K562 (cell line): ENCODE measurements around the gene FAM114A1. TPM values are rescaled to one million over a fixed set of nuclear protein-coding genes. Genes with fewer than 3 reads are reported as not detected.

ENCODE experiments used
- ATAC-seq: fragments of 200-7000 bp; cut with Tn5 transposase; 3 replicates; pipeline ENCODE4 v1.9.1; 2020; ENCODE audit warnings: moderate library complexity
- BruUV-seq: library from RNA; stranded (reverse); fragments of 400-500 nt; replicated peaks from 2 replicates; lab custom pipeline; 2021; lab: Mats Ljungman, UMichigan
- CTCF ChIA-PET: fragments of 300-600 bp; formaldehyde crosslinking; extraction: SDS; loops from one replicate; lab custom pipeline; 2021; ENCODE audit warnings: low intra/inter-chr PET ratio; lab: Yijun Ruan, JAX
- POLR2A ChIA-PET: fragments of 300-600, 350-650 bp; sonication (Branson Sonifier 250); formaldehyde crosslinking; extraction: SDS; loops from one replicate; lab custom pipeline; 2021; ENCODE audit warnings: antibody characterized with exemption, inconsistent platforms; lab: Yijun Ruan, JAX
- DNase-seq, 4 experiments: peaks; one replicate each; pipeline versions ENCODE4 v3.0.0 to v3.0.0-alpha.2; 2011 to 2018; ENCODE audit warnings: low spot score in 3 of 4, mixed read lengths in 3 of 4; ENCODE audit errors: extremely low read depth in 1 of 4
- FAIRE-seq: peaks from 2 replicates; lab custom pipeline; 2011; peaks lifted over from hg19 to GRCh38; lab: Jason Lieb, UNC
- H2AFZ ChIP-seq: 2 replicates; pipeline ENCODE4 v1.6.0; 2011; ENCODE audit warnings: low read depth, low read length, control low read depth, inconsistent platforms
- H3K27ac ChIP-seq: fragments of 200-600 bp; 3 replicates; pipeline ENCODE4 v1.8.0; 2011; ENCODE audit warnings: low read depth, mild to moderate bottlenecking, control low read depth, inconsistent platforms, low read length, moderate library complexity, mixed read lengths; ENCODE audit errors: extremely low read depth
- H3K27me3 ChIP-seq, 2 experiments: fragments of 300-600 bp in 1 of 2; 2 replicates in 1 of 2; 3 replicates in 1 of 2; pipeline versions ENCODE4 v1.6.0 to v1.8.0; 2011; ENCODE audit warnings: inconsistent platforms in 2 of 2, low read length in 2 of 2, mild to moderate bottlenecking in 1 of 2, mixed read lengths in 1 of 2, moderate library complexity in 1 of 2; ENCODE audit not compliant: control insufficient read depth in 2 of 2, insufficient read depth in 2 of 2
- H3K36me3 ChIP-seq: fragments of 300-600 bp; 3 replicates; pipeline ENCODE4 v1.8.0; 2011; ENCODE audit warnings: mild to moderate bottlenecking, low read length, inconsistent platforms; ENCODE audit not compliant: control insufficient read depth, insufficient read depth
- H3K4me1 ChIP-seq, 2 experiments: fragments of 200-600 bp in 1 of 2; replicated peaks in 1 of 2; 2 replicates in 1 of 2; 3 replicates in 1 of 2; pipeline versions ENCODE4 v1.5.1 to v1.8.0; 2011; ENCODE audit warnings: inconsistent platforms in 2 of 2, low read length in 2 of 2, mild to moderate bottlenecking in 1 of 2, mixed read lengths in 1 of 2, moderate library complexity in 1 of 2; ENCODE audit not compliant: control insufficient read depth in 2 of 2, insufficient read depth in 2 of 2
- H3K4me2 ChIP-seq: 2 replicates; pipeline ENCODE4 v1.6.1; 2011; ENCODE audit warnings: low read length, control low read depth, inconsistent platforms, mixed read lengths; ENCODE audit not compliant: insufficient read depth
- H3K4me3 ChIP-seq: fragments of 200-600 bp; sonication (generic), shearing (Covaris generic); 2 replicates; pipeline ENCODE4 v1.5.1; 2016; ENCODE audit warnings: control low read depth, inconsistent platforms
- H3K79me2 ChIP-seq: fragments of 200-600 bp; 3 replicates; pipeline ENCODE4 v1.8.0; 2011; ENCODE audit warnings: low read length, inconsistent platforms; ENCODE audit not compliant: control insufficient read depth, insufficient read depth
- H3K9ac ChIP-seq, 2 experiments: 2 replicates each; pipeline versions ENCODE4 v1.6.0 to v1.6.1; 2011; ENCODE audit warnings: low read depth in 2 of 2, low read length in 2 of 2, control low read depth in 1 of 2, inconsistent platforms in 1 of 2, mild to moderate bottlenecking in 1 of 2, mixed read lengths in 1 of 2; ENCODE audit not compliant: insufficient read depth in 1 of 2
- H3K9me1 ChIP-seq: one replicate; pipeline ENCODE4 v1.6.0; 2011; ENCODE audit warnings: inconsistent platforms, mild to moderate bottlenecking, low read length, moderate library complexity; ENCODE audit not compliant: control insufficient read depth, insufficient read depth
- H3K9me3 ChIP-seq: replicated peaks from 2 replicates; pipeline ENCODE4 v1.5.1; 2011; ENCODE audit warnings: low read depth, low read length, inconsistent platforms; ENCODE audit not compliant: control insufficient read depth, insufficient read depth
- H4K20me1 ChIP-seq: replicated peaks from 2 replicates; pipeline ENCODE4 v1.6.1; 2011; ENCODE audit warnings: low read length, inconsistent platforms, mixed read lengths; ENCODE audit not compliant: control insufficient read depth, insufficient read depth
- CCAR2 ChIP-seq: fragments of 200-400 bp; formaldehyde crosslinking; IDR thresholded peaks from 2 replicates; pipeline ENCODE4 v1.6.1; 2017; ENCODE audit warnings: mild to moderate bottlenecking, low read depth, low read length
- FOXK2 ChIP-seq, 2 experiments: fragments of 450-650 bp; IDR thresholded peaks in 1 of 2; conservative IDR thresholded peaks in 1 of 2; 2 replicates each; pipeline ENCODE4 v1.6.1; 2016; ENCODE audit warnings: low read depth in 2 of 2, mild to moderate bottlenecking in 1 of 2
- NCOR1 ChIP-seq: fragments of 450-650 bp; IDR thresholded peaks from 2 replicates; pipeline ENCODE4 v1.6.1; 2016; ENCODE audit warnings: mild to moderate bottlenecking, moderate library complexity
- OTX1 ChIP-seq: fragments of 450-650 bp; formaldehyde crosslinking; IDR thresholded peaks from 2 replicates; pipeline ENCODE4 v1.4.0; 2022; ENCODE audit warnings: mild to moderate bottlenecking
- RB1 ChIP-seq: fragments of 450-650 bp; IDR thresholded peaks from 2 replicates; pipeline ENCODE4 v1.6.1; 2017; ENCODE audit warnings: low read depth, mild to moderate bottlenecking
- TBL1XR1 ChIP-seq, 2 experiments: IDR thresholded peaks; 2 replicates each; pipeline ENCODE4 v1.6.1; 2012; ENCODE audit warnings: improper control_type of control experiment in 2 of 2, low read length in 2 of 2, mild to moderate bottlenecking in 1 of 2
- VEZF1 ChIP-seq: fragments of 200-800 bp; sonication (Bioruptor generic); IDR thresholded peaks from 2 replicates; pipeline ENCODE4 v1.6.1; 2017; ENCODE audit warnings: missing genetic modification characterization, missing compliant biosample characterization
- WGBS: fragments of 100-300 bp; shearing (Covaris generic); methylation state at CpG from one replicate; pipeline ENCODE4 v1.1.6; 2016; ENCODE audit warnings: low coverage, mixed read lengths; ENCODE audit not compliant: insufficient coverage; ENCODE audit errors: missing lambda C conversion rate; 5-methylcytosine and 5-hydroxymethylcytosine counted together
- in situ Hi-C: fragments of 300-500 bp; cut with MboI; formaldehyde crosslinking; loops from 4 replicates; pipeline ENCODE4 v1.15.0; 2018; ENCODE audit warnings: inconsistent platforms, mixed read lengths
- intact Hi-C: fragments of 100-400 bp; cut with micrococcal nuclease; formaldehyde crosslinking; loops from 2 replicates; pipeline ENCODE4 v1.14.2; 2022
- polyA plus RNA-seq, 8 experiments: library from polyadenylated mRNA; depleted of rRNA in 4 of 8; stranded (reverse) in 5 of 8; unstranded in 3 of 8; fragments of >200 nt; fragmentation: Nextera tagmentation in 2 of 8; fragmentation: Illumina TruSeq in 1 of 8; extraction: Ambion mirVana in 2 of 8; extraction: Trizol in 1 of 8; gene quantifications; 2 replicates each; pipeline versions ENCODE4 v1.2.1 to v1.2.3, GENCODE V29; 2011 to 2014; ENCODE audit warnings: inconsistent platforms in 1 of 8, missing spikeins in 1 of 8
- total RNA-seq, 7 experiments: library from RNA; depleted of rRNA in 6 of 7; stranded (reverse); fragments of >200 nt in 6 of 7; fragmentation: Illumina TruSeq in 2 of 7; extraction: Trizol in 2 of 7; gene quantifications; 2 replicates each; pipeline versions ENCODE4 v1.2.1 to v1.2.3, GENCODE V29; 2011 to 2021; ENCODE audit warnings: low replicate concordance in 1 of 7
- TF ChIP-seq, protein P1 (sequence below): fragments of 450-650 bp; IDR thresholded peaks from 2 replicates; pipeline ENCODE4 v1.6.1; 2016; ENCODE audit warnings: missing biosample characterization, missing genetic modification characterization

FAM114A1 gene
- total and polyA plus RNA-seq, 9 of the 15 experiments (the other 6 are each of a cell fraction or from before 2014, with no cell fraction given): 1.8 to 12.0 (median 4.3) TPM

DNA sequence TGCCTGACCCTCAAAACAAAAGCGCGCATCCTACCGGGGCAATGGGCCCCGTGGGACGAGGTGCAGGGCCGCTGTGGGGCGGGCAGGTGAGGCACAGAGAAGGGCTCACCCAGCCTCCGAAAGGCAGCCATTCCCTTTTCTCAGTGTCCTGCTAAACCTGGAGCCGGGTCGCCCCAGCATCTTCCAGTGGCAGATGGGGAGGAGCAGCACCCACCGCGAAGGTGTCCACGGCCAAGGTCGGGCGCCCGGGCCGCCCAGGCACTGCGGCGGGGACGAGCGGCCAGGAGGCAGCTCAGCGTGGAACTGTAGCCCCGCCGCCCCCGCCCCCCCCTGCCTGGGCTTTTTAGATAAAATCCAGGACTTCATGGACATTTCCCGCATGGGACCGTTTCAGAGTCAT is 43.8 kb upstream of the FAM114A1 start:
- Histone ChIP-seq H3K79me2 (no peaks in the 10 kb centered on the region), H3K4me1 (peaks cover 0 to 5% of the 10 kb centered on the region in 2 experiments; a peak in 1 of 5 replicates), H3K27me3 (peaks cover 6 to 16% of the 10 kb centered on the region in 2 experiments; a peak in 3 of 5 replicates), H2AFZ (peak overlapping the region; percentile 54; the same call in 1 of the 2 replicates), H4K20me1 (no peaks in the 10 kb centered on the region), H3K9ac (no peak overlapping the region), H3K36me3 (no peaks in the 10 kb centered on the region), H3K27ac (no peak overlapping the region), H3K4me3 (no peak overlapping the region), H3K9me3 (peaks cover 2% of the 10 kb centered on the region), H3K4me2 (no peak overlapping the region), H3K9me1 (no peaks in the 10 kb centered on the region)
- no TSS peak for BruUV-seq
- ATAC-seq (no peak), DNase-seq (peak in 1 of 4 experiments; percentile 4), FAIRE-seq (no peak)
- intact Hi-C loops (no loop called here), in situ Hi-C loops (no loop called here)
- TF ChIP-seq OTX1 (CRISPR knock-in tag) (no peak), NCOR1 (no peak), VEZF1 (CRISPR knock-in tag) (peak; percentile 48), CCAR2 (no peak), FOXK2 (conservative IDR thresholded peaks at IDR 0.05 in 1 of 2, IDR thresholded peaks at IDR 0.05 in 1 of 2; ENCODE audit: low read depth in 2 of 2) (no peak), RB1 (no peak), TBL1XR1 (IDR thresholded peaks at IDR 0.05; ENCODE audit: low read length in 2 of 2) (no peak)
- TF ChIP-seq, protein P1, sequence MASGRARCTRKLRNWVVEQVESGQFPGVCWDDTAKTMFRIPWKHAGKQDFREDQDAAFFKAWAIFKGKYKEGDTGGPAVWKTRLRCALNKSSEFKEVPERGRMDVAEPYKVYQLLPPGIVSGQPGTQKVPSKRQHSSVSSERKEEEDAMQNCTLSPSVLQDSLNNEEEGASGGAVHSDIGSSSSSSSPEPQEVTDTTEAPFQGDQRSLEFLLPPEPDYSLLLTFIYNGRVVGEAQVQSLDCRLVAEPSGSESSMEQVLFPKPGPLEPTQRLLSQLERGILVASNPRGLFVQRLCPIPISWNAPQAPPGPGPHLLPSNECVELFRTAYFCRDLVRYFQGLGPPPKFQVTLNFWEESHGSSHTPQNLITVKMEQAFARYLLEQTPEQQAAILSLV (tag): no peak
- ChIA-PET POLR2A (interaction anchor here (0.9 kb wide), 1 partner anchor 10 kb away, joined by 3 read pairs; no protein-coding TSS in a partner anchor), CTCF (no interaction called here)
- 42% methylated on average over 12 of the region's 27 CpGs for WGBS
